A673 (cell line): ENCODE data around the gene PYGM.

Experiments
- EZH2 ChIP-seq: fragments of 200-600 bp; sonication (generic); IDR thresholded peaks from 2 replicates; pipeline ENCODE4 v1.6.1; 2017; ENCODE audit warnings: borderline replicate concordance, low read depth, mild to moderate bottlenecking, mixed read lengths, antibody characterized with exemption, low read length; ENCODE audit not compliant: poor library complexity, severe bottlenecking
- TF ChIP-seq, protein P1 (sequence below): fragments of 300-800, 200-600 bp; sonication (generic); conservative IDR thresholded peaks from 2 replicates; pipeline ENCODE4 v1.5.1; 2017; ENCODE audit warnings: low read depth, mild to moderate bottlenecking, antibody characterized with exemption, low read length, moderate library complexity, mixed read lengths

DNA sequence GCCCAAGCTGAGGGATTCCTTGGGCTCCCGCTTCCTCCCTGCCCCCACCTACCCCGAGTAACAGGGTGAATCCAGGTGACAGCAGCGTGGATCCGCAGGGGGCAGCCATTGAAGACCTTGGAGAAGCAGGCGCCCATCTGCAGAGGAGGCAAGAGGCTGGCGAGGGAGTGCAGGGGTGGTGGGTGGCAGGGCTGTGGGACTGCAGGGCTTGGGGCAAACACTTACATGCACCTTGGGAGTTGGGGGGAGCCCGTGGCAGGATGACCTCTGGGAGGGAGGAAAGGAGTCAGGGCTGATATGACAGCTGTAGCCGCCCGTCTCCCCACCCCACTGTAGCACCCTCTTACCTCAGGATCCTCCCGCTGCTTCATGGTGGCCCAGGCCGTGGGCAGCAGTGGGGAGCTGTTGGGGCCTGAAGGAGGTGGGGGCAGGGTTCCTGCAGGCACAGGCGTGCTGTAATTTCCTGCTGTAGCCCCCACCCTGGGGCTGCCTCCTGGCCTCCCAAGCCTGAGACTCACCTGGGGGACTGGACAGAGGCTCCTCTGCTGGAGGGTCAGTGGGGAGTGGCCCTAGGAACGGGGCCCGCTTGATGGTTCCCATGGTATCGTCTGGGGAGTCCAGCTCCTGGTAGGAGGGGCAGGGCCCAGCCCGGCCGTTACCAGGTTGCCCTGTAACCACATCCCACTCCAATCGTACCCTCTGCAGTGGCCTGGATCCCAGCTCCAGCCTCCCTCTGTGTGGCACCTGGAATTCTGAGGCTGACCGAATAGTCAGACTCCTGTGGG lies 37.2 kb upstream of the PYGM start:
- TF ChIP-seq, protein P1, sequence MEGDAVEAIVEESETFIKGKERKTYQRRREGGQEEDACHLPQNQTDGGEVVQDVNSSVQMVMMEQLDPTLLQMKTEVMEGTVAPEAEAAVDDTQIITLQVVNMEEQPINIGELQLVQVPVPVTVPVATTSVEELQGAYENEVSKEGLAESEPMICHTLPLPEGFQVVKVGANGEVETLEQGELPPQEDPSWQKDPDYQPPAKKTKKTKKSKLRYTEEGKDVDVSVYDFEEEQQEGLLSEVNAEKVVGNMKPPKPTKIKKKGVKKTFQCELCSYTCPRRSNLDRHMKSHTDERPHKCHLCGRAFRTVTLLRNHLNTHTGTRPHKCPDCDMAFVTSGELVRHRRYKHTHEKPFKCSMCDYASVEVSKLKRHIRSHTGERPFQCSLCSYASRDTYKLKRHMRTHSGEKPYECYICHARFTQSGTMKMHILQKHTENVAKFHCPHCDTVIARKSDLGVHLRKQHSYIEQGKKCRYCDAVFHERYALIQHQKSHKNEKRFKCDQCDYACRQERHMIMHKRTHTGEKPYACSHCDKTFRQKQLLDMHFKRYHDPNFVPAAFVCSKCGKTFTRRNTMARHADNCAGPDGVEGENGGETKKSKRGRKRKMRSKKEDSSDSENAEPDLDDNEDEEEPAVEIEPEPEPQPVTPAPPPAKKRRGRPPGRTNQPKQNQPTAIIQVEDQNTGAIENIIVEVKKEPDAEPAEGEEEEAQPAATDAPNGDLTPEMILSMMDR, result no peak
- TF ChIP-seq EZH2, result no peak
